Activated T-cell treated with anti-CD3 and anti-CD28 coated beads, Interleukin-2, amount 50 U/mL, for 1 hour (primary cell): ENCODE results near the gene PIP5K1C.
"Not testable (repeated sequence)": the region's sequence is repeated elsewhere in the genome, so short reads cannot be mapped to it uniquely, and the experiment has no call there.

Experiments used
- DNase-seq: peaks from one replicate; pipeline ENCODE4 v3.0.0-alpha.2; 2020

Gene PIP5K1C

DNA sequence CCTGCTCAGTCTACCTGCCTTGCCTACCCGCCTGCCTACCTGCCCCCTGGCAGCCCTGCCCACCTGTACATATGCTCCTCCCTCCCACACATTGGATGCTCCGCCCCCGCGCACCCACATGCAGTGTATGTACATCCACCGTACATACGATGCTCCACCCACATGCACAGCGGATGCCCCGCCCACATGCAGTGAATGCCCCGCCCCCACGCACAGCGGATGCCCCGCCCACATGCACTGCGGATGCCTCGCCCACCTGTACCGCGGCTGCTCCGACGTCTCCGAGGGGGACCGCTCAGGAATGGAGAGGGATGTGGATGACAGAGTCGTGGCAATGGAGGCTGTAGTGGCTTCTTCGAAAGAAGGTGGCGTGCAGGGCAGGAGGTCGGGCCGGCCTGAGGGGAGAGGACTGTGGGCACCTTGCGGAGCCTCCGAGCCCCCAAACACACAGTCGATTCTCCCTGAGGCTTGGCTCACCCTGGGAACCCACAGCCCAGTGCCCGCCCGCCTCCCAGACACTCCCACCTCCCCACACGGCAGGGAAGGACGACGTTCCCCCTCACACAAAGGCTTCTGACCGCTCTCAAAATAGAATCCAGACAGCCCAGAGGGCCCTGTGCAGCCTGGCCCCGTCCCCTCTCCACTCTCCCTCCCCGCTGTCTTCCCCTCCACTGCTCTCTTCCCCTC, 57.1 kb downstream of the PIP5K1C start:
- no peak for DNase-seq

- no peak for DNase-seq
These were observed 58.0 kb downstream of the PIP5K1C start for GRCh38 chr19:3642296-3642695.

GRCh38 chr19:3641515-3642269, 58.6 kb downstream of the PIP5K1C start:
- DNase-seq: no peak

GRCh38 chr19:3639479-3639878, 60.8 kb downstream of the PIP5K1C start:
- DNase-seq: no peak

- no peak for DNase-seq
These were observed 61.8 kb downstream of the PIP5K1C start for GRCh38 chr19:3638208-3639193.

- no peak for DNase-seq
These were observed 62.6 kb downstream of the PIP5K1C start for GRCh38 chr19:3637621-3638020.

GRCh38 chr19:3636962-3637361, 63.3 kb downstream of the PIP5K1C start:
- DNase-seq: no peak

DNA sequence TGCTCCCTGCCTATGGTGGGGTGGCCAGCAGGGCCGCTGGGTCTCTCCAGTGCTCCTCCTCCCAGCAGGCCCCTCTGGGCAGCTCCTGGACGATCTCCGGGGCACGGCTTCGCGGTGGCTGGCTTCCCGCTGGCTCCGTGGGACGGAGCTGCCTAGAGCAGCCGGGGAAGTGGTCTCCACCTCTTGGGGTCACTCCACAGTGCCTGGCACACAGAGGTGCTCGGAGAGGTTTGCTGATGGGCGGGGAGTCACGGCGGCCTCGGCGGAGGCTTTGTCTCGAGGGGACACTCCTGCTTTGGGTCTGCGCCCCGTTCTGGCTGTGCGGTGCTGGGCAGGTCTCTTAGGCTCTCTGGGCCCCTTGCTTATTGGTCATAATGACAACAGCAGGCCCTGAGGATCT, 63.8 kb downstream of the PIP5K1C start:
- no peak for DNase-seq

DNA sequence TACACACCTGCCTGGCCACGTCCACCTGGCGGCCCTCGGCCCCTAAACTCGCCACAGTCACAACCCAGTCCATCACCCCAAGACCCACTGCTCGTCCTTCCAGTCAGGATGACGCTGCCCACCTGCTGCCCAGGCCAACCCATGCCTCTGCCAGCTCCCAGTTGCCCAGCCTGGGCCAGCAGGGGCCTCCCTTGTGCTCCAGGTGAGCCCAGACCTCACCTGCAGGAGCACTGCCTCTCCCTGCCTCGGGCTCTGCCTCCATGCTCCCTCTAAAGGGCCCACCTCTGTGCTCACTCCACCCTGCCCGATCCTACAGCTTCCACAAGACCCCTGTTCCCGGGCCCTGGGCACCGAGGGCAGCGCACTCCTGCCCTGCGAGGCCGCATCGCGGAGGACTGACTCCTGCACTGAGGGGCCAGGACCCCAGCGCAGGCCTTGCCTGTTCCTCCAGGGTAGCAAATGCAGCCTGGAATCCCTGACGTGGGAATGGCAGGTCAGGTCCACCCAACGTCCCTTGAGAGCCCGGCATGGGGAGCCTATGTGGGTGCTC, 65.7 kb downstream of the PIP5K1C start:
- DNase-seq: no peak

DNA sequence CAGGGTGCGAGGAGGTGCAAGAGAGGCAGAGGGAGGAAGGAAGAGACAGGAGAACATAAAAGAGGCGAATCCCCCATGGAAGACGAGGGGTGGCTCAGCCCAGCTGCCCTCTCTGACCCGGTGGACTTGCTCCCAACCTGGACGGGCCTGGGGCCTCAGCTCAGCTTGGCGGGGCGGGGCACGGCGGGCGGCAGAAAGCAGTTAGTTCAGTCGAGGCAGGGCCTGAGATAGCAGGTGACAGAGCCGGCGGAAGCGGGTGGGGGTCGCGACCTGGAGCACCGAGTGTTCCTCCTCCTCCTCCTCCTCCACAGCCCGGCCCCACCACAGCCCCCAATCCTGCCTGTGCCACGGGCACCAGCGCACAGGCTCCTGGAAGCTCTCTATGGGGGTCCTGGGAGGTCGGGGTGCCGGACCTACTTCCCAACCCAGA, 66.7 kb downstream of the PIP5K1C start:
- DNase-seq: no peak

DNA sequence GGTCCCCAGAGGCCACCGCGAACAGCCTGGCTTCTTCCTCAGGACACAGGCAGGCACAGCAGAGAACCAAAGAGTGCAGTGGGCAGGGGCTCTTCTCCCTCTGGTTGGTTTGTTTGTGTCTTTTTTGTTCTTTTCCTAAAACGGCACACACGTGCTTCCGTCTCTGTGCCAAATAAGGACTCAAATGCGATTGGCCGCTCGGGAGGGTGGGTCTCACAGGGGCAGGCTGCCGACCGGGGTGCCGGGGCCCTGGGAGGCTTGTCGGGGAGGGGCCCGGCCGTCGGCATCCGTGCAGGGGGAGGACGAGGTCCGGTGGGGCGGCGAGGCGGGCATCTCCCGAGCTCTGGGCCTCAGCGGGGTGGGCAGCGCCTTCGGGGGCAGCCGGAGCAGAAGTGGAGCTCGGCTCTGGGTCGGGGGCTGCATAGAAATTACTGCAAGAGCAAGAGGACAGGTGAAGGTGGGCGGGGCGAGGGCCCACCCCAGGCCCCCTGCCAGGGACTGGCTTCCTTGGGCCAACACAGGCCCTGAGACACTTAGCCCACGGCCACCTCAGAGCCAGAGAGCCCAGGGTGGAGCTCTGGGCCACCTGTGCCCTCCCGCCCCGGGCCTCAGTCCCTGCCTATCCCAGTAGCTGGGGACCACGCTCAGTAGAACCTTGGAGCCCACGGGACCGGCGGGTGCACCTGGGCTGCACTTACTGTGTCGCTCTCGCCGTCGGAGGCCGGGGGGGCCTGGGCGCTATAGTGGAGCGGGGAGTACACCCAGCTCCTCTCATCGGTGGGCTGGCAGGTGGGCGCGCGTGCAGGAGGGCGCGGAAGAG, 67.3 kb downstream of the PIP5K1C start:
- DNase-seq: no peak

DNA sequence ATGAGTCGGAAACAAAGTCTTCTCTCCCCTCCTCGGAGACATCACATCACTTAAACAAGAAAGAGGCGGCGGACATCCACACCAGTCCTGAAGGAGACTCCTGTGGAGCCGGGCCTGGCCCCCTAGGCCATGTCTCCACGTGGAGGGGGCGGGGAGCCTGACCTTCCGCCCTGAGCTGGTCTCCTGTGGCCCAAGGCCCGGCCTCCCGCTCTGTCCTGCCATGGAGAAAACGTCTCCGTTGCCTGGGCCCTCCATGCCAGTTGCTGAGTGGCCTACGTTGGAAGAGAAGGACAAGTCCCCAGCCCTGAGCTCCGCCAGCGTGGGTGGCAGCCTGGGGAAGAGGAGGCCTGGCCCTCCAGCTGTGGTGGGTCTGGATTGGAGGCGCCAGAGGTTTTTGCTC, 68.2 kb downstream of the PIP5K1C start:
- DNase-seq: no peak

DNA sequence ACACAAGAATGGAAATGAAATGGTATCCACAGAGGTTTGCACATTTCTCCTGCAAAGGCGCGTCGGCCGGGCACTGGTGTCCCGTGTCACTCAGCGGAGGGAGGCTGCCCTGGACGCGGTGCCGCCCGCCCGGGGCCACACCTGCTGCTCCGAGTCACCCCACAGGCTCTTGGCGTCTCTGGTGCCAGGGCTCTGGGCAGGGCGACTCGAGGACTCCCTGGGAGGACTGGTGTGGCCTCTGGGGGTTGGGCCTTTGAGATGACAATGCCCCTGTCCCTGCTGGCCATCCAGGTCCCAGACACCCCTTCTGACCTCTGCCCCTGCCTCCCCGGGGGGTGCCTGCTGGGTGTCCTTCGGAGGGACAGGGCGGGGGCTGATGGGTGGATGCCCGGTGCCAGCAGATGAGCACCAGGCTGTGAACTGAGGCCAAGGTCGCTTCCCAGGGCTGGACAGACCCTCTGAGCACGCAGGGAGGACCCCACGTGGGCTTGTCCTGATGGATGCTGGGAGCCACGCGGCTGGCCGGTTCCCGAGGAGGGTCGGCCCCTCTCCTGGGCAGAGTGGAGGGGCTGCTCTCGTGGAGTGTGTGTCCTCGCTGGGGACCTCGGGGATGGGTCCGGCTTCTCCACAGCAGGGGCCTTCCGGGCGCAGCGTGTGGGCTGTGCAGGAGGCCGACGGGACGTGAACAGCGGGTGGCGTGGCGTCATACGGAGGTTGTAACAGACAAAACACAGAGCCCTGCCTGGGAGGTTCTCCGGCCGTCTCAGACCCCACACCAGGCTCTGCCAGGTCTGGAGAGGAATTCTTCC, 69.0 kb downstream of the PIP5K1C start:
- no peak for DNase-seq

GRCh38 chr19:3628766-3629165, 71.5 kb downstream of the PIP5K1C start:
- not testable (repeated sequence) for DNase-seq

GRCh38 chr19:3627351-3627723, 72.9 kb downstream of the PIP5K1C start:
- DNase-seq: no peak

DNA sequence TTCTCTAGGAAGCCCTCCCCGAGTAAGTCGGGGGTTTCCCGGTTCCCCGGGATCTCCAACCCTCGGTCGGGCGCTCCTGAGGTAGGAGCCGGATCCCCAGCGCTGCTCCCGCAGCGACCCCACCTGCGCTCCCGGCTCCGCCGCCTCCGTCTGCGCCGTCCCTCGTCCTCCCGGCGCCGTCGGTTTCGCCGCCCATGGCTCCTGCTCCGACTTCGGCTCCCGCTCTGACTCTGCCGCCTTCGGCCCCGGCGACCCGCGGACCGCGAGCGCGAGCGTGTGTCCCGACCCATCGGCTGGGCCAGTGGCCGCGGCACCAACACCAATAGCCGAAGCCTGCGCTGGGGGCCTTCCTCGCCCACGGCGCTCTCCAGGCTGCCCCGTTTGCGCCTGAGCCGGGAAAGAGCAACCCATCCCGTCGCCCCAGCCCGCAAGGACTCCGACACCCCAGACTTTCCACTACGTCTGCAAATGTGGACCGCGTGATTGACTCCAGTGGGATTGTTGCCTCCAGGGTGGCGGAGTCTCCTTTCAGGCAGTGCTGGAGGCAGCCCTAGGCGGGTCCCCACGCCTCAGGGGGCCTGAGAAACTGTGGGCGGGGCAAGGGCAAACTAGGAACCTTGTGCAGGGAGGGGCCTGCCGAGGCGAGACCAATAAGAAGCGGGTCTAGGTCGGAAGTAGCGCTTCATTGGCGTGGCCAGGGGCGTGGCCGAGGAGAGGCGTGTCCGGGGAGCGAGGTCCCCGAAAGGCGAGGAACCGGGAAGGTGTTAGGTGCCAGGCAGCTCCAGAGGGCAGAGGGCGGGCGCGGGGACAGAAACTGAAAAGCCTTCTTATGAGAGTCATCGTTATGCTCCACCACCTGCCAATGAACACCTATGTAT, 73.6 kb downstream of the PIP5K1C start, which contains the start of gene CACTIN:
Gene CACTIN, minus strand, starts transcription at position 318 of the 878 bp plus-strand sequence. Its CDS starts 28 bp downstream, at position 290.
- peak; percentile 99 for DNase-seq

- DNase-seq: no peak
These were observed 74.2 kb downstream of the PIP5K1C start for GRCh38 chr19:3625996-3626472.

DNA sequence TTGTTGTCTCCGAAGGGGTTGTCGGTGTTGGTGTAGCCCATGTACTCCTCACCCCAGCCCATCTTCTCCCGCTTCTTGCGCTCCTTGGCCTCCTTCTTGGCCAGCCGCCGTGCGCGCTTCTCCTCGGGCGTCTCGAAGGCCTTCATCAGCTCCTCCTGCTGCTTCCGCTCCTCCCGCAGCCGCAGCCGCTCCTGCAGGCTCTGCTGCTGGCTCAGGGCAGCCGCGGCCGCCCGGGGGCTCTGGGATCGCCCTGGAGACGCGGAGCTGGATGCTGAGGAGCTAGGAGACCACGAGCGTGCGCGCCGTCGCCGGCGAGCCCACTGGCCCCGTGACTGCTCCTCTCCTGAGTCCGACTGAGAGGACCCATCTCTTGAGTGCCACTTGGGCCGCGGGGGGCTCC, 76.6 kb downstream of the PIP5K1C start:
- DNase-seq: no peak

DNA sequence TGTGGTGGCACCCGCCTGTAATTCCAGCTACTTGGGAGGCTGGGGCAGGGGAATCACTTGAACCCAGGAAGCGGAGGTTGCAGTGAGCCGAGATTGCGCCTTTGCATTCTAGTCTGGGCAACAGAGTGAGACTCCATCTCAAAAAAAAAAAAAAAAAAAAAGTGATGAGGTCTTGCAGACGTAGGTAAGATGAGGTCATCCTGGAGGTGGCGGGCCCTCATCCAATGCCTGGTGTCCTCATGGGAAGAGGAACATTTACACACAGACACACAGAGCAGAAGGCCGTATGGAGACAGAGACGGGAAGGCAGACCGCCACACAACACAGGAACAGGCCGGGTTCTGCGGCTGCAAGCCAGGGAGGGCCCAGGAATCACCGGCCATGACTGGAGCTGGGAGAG, 78.0 kb downstream of the PIP5K1C start:
- DNase-seq: no peak

GRCh38 chr19:3621689-3622088, 78.6 kb downstream of the PIP5K1C start:
- no peak for DNase-seq
